Calu3 (cell line): ENCODE results near the gene VWC2. TPM values are rescaled to one million over a fixed set of nuclear protein-coding genes. Genes with fewer than 3 reads are reported as not detected.

Experiments used
- BruUV-seq: library from RNA; stranded (reverse); fragments of 400-500 nt; replicated peaks from 2 replicates; lab custom pipeline; 2021; lab: Mats Ljungman, UMichigan
- CTCF ChIA-PET: fragments of 300-600 bp; sonication (Branson Sonifier 250); formaldehyde crosslinking; loops from one replicate; lab custom pipeline; 2022; ENCODE audit warnings: antibody characterized with exemption; lab: Charles Lee
- DNase-seq: peaks from one replicate; pipeline ENCODE4 v3.0.0; 2022
- H3K27ac Mint-ChIP-seq: one replicate; pipeline ENCODE4 v1.8.0; 2022; ENCODE audit warnings: mixed read lengths; ENCODE audit not compliant: unreplicated experiment
- H3K27me3 Mint-ChIP-seq: one replicate; pipeline ENCODE4 v1.8.0; 2022; ENCODE audit warnings: mixed read lengths; ENCODE audit not compliant: unreplicated experiment
- H3K36me3 Mint-ChIP-seq: one replicate; pipeline ENCODE4 v1.8.0; 2022; ENCODE audit warnings: mild to moderate bottlenecking, moderate library complexity, mixed read lengths; ENCODE audit not compliant: insufficient read depth, unreplicated experiment
- H3K4me1 Mint-ChIP-seq: one replicate; pipeline ENCODE4 v1.8.0; 2022; ENCODE audit warnings: mild to moderate bottlenecking, low read depth, mixed read lengths; ENCODE audit not compliant: unreplicated experiment
- H3K4me3 Mint-ChIP-seq: one replicate; pipeline ENCODE4 v1.8.0; 2022; ENCODE audit warnings: mild to moderate bottlenecking, low read depth, moderate library complexity, mixed read lengths; ENCODE audit not compliant: unreplicated experiment
- H3K9me3 Mint-ChIP-seq: one replicate; pipeline ENCODE4 v1.8.0; 2022; ENCODE audit warnings: low read depth, mixed read lengths; ENCODE audit not compliant: unreplicated experiment
- intact Hi-C: fragments of 100-400 bp; cut with micrococcal nuclease; formaldehyde crosslinking; loops from one replicate; pipeline ENCODE4 v1.10.0; 2022; ENCODE audit not compliant: unreplicated experiment
- total RNA-seq: library from RNA; stranded (reverse); gene quantifications from 2 replicates; pipeline ENCODE4 v1.2.3, GENCODE V29; 2022
- TF ChIP-seq, protein P1 (sequence below): fragments of 200-600 bp; IDR thresholded peaks from one replicate; pipeline ENCODE4 v1.8.0; 2022; ENCODE audit warnings: antibody characterized with exemption; ENCODE audit not compliant: unreplicated experiment

Gene VWC2
- total RNA-seq, 1 experiment from 2014 or later, result not detected

DNA sequence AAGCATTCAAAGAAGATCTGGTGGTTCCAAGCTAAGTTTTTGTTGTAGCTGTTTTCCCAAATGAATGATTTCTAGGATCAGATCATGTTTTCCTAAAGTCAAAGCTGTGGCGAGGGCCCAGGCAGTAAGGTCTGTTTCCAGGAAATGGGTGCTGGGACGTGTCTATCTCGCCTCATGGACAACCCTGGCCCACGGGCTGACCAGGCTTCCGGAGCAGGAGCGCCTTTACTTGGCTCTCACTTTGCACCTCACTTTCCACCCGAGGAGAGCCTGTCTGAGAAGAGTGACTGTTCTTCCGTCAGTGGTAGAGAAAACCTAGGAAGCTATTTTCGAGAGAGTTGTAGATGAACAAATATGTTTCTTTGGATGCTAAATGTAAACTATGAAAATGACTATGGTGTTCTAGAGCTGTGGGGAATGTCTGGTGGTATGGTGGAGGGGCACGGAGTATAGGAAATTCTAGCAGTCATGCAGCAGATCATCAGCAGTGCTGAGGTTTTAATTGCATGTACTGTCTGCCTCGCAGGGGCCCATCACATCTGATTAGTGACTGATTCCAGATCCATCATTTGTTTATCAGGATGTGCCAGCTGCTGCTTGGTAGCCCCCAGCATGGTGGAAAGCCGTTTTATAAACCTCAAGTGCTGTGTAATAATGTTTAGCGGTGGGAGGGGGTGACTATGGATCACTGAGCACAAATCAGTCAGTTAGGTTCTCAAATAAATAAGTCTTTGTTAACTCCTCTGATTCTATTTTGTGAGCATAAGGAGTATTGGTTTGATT is 66.6 kb downstream of the VWC2 start:
- CTCF ChIA-PET, result no interaction called here
- H3K4me3 Mint-ChIP-seq, result no peak overlapping the region
- no peaks in the 10 kb centered on the region for H3K36me3 Mint-ChIP-seq
- no TSS peak for BruUV-seq
- no peak for DNase-seq
- H3K27me3 Mint-ChIP-seq, result peaks cover 17% of the 10 kb centered on the region
- H3K9me3 Mint-ChIP-seq, result peaks cover 7% of the 10 kb centered on the region
- TF ChIP-seq, protein P1, sequence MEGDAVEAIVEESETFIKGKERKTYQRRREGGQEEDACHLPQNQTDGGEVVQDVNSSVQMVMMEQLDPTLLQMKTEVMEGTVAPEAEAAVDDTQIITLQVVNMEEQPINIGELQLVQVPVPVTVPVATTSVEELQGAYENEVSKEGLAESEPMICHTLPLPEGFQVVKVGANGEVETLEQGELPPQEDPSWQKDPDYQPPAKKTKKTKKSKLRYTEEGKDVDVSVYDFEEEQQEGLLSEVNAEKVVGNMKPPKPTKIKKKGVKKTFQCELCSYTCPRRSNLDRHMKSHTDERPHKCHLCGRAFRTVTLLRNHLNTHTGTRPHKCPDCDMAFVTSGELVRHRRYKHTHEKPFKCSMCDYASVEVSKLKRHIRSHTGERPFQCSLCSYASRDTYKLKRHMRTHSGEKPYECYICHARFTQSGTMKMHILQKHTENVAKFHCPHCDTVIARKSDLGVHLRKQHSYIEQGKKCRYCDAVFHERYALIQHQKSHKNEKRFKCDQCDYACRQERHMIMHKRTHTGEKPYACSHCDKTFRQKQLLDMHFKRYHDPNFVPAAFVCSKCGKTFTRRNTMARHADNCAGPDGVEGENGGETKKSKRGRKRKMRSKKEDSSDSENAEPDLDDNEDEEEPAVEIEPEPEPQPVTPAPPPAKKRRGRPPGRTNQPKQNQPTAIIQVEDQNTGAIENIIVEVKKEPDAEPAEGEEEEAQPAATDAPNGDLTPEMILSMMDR, result no peak
- intact Hi-C loops, result no loop called here
- no peaks in the 10 kb centered on the region for H3K4me1 Mint-ChIP-seq
- no peak overlapping the region for H3K27ac Mint-ChIP-seq

DNA sequence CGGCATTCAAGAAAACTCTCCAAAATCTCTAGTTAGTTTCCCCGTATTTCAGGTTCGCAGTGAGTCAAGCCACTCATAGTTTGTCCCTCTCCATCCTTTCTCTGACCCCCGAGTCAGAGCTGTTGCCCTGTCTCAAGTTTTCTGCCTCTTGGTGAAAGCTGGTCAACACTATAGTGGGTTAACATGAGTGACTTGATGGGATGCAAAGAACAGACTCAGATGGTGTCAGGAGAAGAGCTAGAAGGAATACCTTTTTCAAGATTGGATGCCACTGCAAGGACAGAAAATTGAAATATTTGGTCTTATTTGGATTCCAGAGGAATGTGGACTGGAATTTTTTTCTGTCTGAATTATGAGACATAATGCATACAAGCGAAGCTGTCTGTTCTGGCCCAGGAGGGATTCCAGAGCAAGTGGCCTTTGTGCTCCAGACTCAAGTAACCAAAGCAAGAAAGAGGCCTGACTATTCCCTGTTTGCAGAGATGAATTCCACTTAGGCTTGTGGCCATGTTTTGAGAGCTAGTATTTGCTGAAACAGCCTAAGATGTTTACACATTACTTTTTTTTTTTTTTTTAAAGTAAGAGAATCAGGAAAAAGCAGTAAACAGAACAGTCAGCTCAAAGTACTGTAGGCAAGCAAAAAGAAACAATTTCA is 67.4 kb downstream of the VWC2 start:
- no peak for DNase-seq
- Mint-ChIP-seq H3K27ac (no peak overlapping the region), H3K4me3 (no peak overlapping the region), H3K4me1 (no peaks in the 10 kb centered on the region), H3K9me3 (peaks cover 5% of the 10 kb centered on the region), H3K36me3 (no peaks in the 10 kb centered on the region), H3K27me3 (peaks cover 17% of the 10 kb centered on the region)
- CTCF ChIA-PET, result interaction anchor here (0.7 kb wide), 1 partner anchor 91 kb away, joined by 3 read pairs; no protein-coding TSS in a partner anchor
- intact Hi-C loops, result no loop called here
- BruUV-seq, result no TSS peak
- TF ChIP-seq, protein P1, result no peak

DNA sequence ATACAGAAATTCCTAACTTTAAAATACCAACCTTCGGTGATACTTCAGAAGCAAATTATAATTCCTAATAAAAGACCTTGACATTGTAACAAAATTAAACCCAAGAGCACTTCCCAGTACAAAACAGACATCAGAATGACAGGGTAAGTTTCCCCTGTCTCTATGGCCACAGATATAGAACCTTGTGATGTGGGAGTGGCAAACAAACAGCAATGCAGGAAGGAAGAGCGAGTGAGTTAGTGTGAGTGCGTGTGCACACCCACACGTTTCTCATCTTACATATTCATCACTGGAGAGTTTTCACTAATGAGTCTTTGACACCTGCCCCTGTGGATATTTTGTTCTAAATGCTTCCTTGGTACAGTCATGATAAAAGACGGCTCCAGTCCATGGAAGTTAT is 72.2 kb downstream of the VWC2 start:
- H3K27ac Mint-ChIP-seq, result no peak overlapping the region
- DNase-seq, result no peak
- H3K4me1 Mint-ChIP-seq, result peaks cover 16% of the 10 kb centered on the region
- H3K4me3 Mint-ChIP-seq, result no peak overlapping the region
- TF ChIP-seq, protein P1, result no peak
- CTCF ChIA-PET, result no interaction called here
- intact Hi-C loops, result no loop called here
- no peaks in the 10 kb centered on the region for H3K36me3 Mint-ChIP-seq
- BruUV-seq, result no TSS peak
- H3K27me3 Mint-ChIP-seq, result peaks cover 5% of the 10 kb centered on the region
- H3K9me3 Mint-ChIP-seq, result peaks cover 5% of the 10 kb centered on the region

DNA sequence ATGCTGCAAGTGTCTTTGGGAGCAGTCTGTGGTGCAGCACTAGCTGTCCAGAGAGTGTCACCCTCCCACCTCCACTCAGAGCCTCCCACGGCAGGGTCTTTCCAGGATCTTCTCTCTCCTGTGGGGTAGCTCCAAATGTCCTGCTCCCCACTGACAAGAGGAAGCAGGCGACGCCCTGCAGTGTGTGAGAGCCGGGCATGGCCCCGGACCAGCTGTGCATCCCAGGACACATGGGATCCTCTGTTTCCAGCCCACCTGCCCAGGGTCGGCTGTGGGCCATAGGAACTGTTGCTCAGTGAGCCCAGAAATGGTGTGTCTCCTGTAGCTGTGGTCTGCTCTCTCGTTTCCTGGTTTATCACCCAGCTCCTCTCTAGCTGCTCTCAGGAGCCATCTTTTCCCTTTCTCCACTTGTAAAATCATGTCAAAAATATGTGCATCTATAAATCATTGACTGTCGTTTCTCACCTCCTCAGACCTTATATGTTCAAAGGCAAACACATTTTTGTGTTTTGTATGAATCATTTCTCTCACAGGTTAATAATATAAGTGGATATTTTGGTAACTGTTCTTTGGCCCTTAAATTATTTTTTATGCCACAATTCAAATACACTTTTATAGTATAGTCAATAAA is 74.9 kb downstream of the VWC2 start:
- no peak overlapping the region for H3K4me3 Mint-ChIP-seq
- H3K4me1 Mint-ChIP-seq, result peaks cover 23% of the 10 kb centered on the region
- no TSS peak for BruUV-seq
- CTCF ChIA-PET, result interaction anchor here (0.8 kb wide), 1 partner anchor 847 kb away, joined by 3 read pairs; no protein-coding TSS in a partner anchor
- no peaks in the 10 kb centered on the region for H3K27me3 Mint-ChIP-seq
- H3K9me3 Mint-ChIP-seq, result peaks cover 5% of the 10 kb centered on the region
- no peak for DNase-seq
- no peak overlapping the region for H3K27ac Mint-ChIP-seq
- H3K36me3 Mint-ChIP-seq, result no peaks in the 10 kb centered on the region
- intact Hi-C loops, result no loop called here
- TF ChIP-seq, protein P1, result no peak
